Right atrium auricular region (tissue), 2 donors: ENCODE results near the gene ERICH3. TPM values are rescaled to one million over a fixed set of nuclear protein-coding genes. Genes with fewer than 3 reads are reported as not detected.

Source experiments
- DNase-seq: peaks from one replicate; pipeline ENCODE4 v3.0.0-alpha.2; 2019; ENCODE audit warnings: low spot score
- H3K27ac ChIP-seq, 2 donors: fragments of 200-600 bp; sonication (generic); 1 replicate in 1 of 2; 2 replicates in 1 of 2; pipeline ENCODE4 v1.5.1; 2016 to 2019
- H3K27me3 ChIP-seq, 2 donors: fragments of 200-600 bp; sonication (generic); one replicate each; pipeline versions ENCODE4 v1.5.1 to v1.6.0; 2017 to 2019
- H3K36me3 ChIP-seq: fragments of 200-600 bp; sonication (generic); one replicate; pipeline ENCODE4 v1.5.1; 2016
- H3K4me1 ChIP-seq, 2 donors: fragments of 200-600 bp; sonication (generic); one replicate each; pipeline versions ENCODE4 v1.5.1 to v1.6.0; 2017 to 2019
- H3K4me3 ChIP-seq, 2 donors: fragments of 200-600 bp; sonication (generic); 1 replicate in 1 of 2; 2 replicates in 1 of 2; pipeline ENCODE4 v1.5.1; 2017 to 2019; ENCODE audit warnings: mild to moderate bottlenecking in 1 of 2, moderate library complexity in 1 of 2
- H3K9me3 ChIP-seq, 2 donors: fragments of 200-600 bp; sonication (generic); one replicate each; pipeline ENCODE4 v1.5.1; 2019
- total RNA-seq, 2 donors: library from RNA; depleted of rRNA; stranded (reverse); fragments of >200 nt; gene quantifications; one replicate each; pipeline ENCODE4 v1.1.0, GENCODE V29; 2016
- TF ChIP-seq, protein P1 (sequence below), 2 donors: fragments of 200-600 bp; sonication (generic); IDR thresholded peaks; one replicate each; pipeline ENCODE4 v1.5.1; 2019; ENCODE audit warnings: antibody characterized with exemption in 2 of 2

The ERICH3 gene
- total RNA-seq, 2 donors from 2014 or later: 0.07 TPM; not detected in 1

DNA sequence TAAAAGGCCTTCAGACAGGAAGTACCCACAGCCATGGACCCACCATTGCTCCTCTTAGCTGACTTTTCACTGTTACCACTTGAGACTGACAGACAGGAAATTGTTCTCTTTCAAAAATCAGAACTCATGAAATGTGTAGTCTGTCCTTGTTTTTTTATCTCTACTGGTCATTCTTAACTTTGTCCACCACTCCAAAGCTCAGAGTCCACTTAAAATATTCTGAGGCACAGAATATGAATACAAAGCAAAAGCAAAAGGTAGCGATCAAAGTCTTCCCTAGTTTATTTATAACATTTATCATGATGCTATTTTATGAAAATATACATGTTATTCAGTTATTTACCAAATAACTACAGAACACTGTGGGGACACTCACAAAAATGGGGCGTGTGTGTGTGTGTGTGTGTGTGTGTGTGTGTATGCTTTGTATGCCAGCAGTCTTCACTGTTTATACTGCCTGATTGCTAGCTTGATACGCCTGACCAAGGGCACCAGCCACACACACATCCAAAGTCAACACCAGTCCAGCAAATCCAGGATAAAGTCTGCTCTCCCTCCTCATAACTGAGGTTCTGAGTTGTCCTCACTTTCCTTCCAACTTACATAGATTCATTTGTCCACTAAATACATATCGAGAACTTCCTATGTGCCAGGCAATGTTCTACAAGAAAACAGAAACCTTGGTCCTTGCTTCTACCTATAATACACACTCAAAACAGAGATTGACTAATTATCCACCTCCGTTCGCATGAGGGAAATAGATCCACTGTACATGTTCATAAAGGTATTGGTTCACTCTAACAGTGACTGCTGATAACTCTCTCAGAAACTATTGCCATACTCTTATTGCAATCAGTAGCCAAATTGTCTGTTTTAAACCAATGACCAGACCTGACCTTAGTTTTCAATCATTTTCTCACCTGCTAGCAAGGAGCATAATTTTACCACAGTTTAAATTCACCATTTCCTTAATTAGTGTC, 79.4 kb downstream of the ERICH3 start:
- TF ChIP-seq, protein P1, sequence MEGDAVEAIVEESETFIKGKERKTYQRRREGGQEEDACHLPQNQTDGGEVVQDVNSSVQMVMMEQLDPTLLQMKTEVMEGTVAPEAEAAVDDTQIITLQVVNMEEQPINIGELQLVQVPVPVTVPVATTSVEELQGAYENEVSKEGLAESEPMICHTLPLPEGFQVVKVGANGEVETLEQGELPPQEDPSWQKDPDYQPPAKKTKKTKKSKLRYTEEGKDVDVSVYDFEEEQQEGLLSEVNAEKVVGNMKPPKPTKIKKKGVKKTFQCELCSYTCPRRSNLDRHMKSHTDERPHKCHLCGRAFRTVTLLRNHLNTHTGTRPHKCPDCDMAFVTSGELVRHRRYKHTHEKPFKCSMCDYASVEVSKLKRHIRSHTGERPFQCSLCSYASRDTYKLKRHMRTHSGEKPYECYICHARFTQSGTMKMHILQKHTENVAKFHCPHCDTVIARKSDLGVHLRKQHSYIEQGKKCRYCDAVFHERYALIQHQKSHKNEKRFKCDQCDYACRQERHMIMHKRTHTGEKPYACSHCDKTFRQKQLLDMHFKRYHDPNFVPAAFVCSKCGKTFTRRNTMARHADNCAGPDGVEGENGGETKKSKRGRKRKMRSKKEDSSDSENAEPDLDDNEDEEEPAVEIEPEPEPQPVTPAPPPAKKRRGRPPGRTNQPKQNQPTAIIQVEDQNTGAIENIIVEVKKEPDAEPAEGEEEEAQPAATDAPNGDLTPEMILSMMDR (IDR thresholded peaks at IDR 0.05): no peak
- Histone ChIP-seq H3K36me3 (no peaks in the 10 kb centered on the region), H3K27me3 (no peaks in the 10 kb centered on the region), H3K4me1 (no peaks in the 10 kb centered on the region), H3K27ac (no peak overlapping the region), H3K9me3 (no peaks in the 10 kb centered on the region), H3K4me3 (no peak overlapping the region)
- no peak for DNase-seq

DNA sequence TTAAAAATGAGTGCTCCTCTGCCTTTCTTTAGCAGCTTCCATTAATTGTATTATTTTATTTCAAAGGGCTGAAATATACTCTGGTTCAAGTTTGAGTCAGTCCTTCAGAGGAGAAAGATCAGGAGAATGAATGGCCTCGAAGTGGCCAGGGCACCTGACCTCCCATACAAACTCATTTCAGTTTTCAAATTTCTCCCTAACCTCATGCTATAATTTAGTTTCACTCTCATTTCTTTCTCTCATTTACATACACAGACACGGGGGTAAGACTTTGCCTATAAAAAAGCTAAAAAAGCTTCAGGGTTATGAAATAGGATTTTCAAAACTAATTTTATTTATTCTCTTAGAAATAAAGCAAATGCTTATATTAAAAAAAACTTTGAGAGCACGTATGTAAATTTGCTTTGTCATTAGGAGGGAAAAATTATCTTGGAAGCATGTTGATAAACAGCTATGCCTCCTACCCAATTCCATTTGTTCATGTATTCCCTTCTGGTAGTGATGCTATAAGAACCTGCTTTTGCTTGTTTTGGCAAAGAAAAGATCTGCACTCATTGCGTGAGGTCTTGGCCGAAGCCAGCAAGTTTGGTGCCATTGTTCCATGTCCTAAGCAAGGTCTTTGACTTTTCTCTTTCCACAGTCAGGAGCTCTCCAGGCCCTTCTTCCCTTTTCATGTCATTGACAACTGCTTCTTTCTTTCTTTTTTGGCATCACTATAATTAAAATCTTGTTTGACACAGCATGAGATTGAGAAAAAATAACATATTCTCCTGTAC, 80.8 kb downstream of the ERICH3 start:
- Histone ChIP-seq H3K9me3 (no peaks in the 10 kb centered on the region), H3K4me1 (no peaks in the 10 kb centered on the region), H3K4me3 (no peak overlapping the region), H3K27me3 (no peaks in the 10 kb centered on the region), H3K27ac (no peak overlapping the region), H3K36me3 (no peaks in the 10 kb centered on the region)
- DNase-seq: no peak
- TF ChIP-seq, protein P1 (IDR thresholded peaks at IDR 0.05): no peak

DNA sequence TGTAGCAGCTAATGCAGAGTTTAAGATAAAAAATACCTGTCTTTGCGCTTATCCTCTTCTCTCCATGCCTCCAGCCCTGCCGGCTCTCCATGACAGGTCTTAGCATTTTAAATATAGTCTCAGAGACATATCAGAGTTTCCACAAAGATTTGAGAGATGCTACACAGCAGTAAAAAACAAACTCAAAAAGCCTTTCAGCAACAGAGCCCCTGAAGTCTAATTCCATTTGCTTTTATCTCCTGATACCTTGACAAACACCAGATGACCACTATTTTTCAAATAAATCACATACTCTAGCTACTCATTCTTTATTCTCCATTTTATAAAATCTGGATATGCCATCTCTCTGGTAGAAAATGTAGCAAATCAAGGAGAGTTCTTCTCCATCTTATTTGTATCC, 81.6 kb downstream of the ERICH3 start:
- no peaks in the 10 kb centered on the region for H3K36me3 ChIP-seq
- TF ChIP-seq, protein P1 (IDR thresholded peaks at IDR 0.05): no peak
- no peak for DNase-seq
- H3K4me3 ChIP-seq: no peak overlapping the region
- no peak overlapping the region for H3K27ac ChIP-seq
- no peaks in the 10 kb centered on the region for H3K4me1 ChIP-seq
- H3K9me3 ChIP-seq: no peaks in the 10 kb centered on the region
- H3K27me3 ChIP-seq: no peaks in the 10 kb centered on the region

DNA sequence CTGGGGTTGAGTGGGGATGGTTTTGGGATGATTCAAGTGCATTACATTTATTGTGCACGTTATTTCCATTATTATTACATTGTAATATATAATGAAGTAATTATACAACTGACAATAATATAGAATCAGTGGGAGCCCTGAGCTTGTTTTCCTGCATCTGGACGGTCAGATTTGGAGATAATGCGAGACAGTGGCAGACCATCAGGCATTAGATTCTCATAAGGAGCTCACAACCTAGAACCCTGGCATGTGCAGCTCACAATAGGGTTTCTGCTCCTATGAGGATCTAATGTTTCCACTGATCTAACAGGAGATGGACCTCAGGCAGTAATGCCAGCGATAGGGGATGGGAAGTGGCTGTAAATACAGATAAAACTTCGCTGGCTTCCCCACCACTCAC, 83.3 kb downstream of the ERICH3 start:
- Histone ChIP-seq H3K27ac (no peak overlapping the region), H3K4me1 (no peaks in the 10 kb centered on the region), H3K4me3 (no peak overlapping the region), H3K36me3 (no peaks in the 10 kb centered on the region), H3K27me3 (no peaks in the 10 kb centered on the region), H3K9me3 (no peaks in the 10 kb centered on the region)
- no peak for DNase-seq
- TF ChIP-seq, protein P1 (IDR thresholded peaks at IDR 0.05): no peak

DNA sequence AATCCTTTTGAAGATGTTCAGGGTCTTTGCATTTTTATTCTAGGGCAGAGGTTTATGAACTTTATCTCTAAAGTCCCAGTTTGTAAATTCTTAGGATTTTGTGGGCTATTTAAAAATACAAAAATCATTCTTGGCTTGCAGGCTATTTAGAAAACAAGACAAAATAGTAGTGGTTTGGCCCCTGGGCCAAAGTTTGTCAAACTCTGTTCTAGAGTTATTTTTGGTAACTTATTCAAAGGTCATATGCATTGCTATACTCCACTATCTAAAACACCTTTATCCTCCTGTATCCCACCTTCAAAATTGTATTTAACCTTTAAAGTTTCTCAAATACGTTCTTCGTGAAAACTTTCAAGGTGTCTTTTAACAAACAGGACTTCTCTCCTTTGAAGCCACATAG, 85.7 kb downstream of the ERICH3 start:
- Histone ChIP-seq H3K27ac (no peak overlapping the region), H3K9me3 (no peaks in the 10 kb centered on the region), H3K36me3 (no peaks in the 10 kb centered on the region), H3K27me3 (no peaks in the 10 kb centered on the region), H3K4me1 (no peaks in the 10 kb centered on the region), H3K4me3 (no peak overlapping the region)
- TF ChIP-seq, protein P1 (IDR thresholded peaks at IDR 0.05): no peak
- DNase-seq: no peak
